HG03196 (cell line): Measurements from ENCODE around the gene DOCK1.

Experiments
- ATAC-seq: cut with Tn5 transposase; IDR thresholded peaks from one replicate; pipeline ENCODE4 v1.9.1; 2021; ENCODE audit not compliant: unreplicated experiment

DOCK1 gene

DNA sequence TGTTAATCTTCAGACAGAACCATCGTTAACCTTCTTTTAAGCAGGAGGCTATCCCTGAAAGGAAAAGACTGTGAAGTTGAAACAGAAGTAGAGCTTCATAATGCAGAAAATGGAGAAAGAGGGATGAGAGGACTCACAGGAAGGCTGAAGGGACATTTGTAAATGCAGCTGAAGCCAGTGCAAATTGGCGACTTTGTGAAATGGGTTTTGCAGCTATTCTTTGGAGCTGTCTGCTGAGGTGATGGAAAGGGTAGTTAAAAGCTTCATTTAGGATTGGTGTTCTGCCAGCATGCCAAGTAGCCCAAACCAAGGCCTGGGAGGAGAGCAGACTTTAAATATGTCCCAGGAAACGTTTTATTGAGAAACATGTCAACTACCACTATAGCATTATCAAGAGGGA, 168.4 kb downstream of the DOCK1 start:
- no peak for ATAC-seq

DNA sequence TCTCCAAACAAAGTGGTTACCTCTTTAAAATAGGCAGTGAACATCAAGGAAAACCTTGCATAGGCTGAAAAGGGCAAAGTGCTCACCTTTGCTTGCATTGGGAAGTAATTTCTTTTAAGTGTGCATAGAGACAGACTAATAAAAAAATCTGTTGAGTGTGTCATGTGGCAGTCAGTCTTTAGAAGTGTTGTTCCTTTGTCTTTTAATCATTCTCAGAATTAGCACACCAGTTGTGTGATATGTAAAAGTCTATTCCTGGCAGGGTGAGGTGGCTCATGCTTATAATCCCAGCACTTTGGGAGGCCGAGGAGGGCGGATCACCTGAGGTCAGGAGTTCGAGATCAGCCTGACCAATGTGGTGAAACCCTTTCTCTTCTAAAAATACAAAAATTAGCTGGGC, 174.2 kb downstream of the DOCK1 start:
- no peak for ATAC-seq

DNA sequence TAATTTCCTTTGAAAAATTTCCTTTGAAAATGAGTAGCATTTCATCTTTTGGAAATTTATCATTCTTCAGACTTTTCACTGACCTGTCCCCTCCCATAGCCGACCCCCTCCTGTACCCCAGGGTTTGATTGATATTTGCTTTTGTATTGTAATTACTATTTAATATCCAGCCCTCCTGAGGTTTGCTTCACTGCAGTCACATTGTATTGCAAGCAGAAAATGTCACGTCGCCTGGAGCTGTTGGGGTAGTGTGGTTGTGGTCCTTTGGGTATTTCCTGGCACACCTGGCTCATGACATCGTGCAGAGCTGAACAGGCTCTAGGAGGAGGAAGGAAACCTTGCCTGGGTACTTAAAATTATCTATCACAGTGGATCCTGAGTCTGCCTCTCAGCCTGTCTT, 175.1 kb downstream of the DOCK1 start:
- ATAC-seq = no peak

DNA sequence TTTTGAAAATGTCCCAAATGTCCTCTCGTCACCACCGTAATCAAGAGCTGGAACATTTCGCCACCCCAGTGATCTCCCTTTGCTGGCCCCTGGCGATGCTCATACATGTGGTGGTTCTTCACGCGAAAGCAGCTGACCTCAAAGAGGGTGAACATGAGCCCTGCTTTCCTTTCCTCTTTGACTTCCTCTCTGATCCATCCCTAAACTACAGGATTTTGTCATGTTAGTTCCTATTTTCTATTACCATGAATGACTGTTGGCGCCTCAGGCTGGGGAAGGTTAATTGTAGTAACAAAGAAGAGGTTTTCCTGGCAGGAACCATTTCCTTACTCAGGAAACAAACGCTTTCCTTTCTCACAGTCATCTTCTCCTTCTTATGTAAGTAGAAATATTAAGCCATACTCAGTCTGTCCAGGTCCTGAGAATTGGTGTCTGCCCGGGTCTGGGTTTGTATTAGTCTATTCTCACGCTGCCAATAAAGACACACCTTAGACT, 176.7 kb downstream of the DOCK1 start:
- ATAC-seq = no peak

DNA sequence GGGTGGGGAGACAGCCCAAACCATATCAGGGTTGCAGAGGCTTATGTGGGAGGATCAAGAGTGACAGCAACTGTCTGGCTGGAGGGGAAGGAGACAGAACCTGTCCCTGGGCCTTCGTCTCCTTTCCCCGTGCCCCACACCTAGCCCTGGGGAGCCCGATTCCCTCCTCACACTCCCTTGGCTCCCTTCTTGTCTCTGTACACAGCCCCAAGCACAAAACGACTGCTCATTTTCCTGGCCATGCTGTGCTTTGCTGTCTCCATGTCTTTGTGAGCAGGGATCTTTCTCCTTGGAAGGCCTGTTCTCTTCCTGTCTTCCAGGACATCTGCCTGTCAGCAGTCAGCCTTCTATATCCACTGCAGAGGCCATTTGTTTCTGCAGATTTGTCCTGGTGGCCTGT, 177.4 kb downstream of the DOCK1 start:
- no peak for ATAC-seq

DNA sequence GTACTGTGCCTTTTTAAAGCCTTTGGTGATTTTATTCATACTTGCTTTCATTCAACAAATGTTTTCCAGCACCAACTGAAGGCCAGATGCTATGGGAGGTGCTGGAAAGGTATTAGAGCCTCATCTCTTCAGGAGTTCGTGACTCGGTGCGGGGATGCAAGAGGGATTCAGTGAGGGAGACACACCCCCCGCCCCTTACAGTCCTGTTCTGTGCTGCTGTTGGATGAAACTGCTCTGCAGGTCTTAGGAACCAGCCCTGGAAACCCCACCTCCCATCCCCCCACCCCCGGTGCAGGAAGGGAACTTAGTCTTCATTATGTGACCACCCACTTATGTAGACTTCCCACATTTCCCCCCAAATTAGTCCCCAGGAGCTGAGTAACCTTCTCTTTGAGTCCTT, 180.7 kb downstream of the DOCK1 start:
- no peak for ATAC-seq

DNA sequence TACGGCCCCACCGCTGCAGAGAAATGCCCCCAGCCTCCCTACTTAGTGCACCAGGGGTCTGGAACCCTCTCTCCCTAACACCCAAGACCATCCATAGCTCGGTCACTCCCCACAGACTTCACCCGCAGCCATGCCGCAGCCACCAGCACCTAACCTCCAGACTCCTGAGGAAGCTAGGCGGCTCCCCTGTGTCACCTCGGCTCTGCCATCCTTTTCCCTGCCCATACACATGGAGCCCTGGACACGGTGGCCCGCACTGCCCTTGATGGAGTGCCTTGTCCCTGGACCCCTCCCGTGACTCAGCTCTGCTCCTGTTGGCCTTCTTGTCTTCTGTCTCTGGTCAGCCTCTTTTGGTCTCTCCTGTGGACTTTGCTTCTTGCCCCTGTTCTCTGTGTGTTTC, 183.7 kb downstream of the DOCK1 start:
- ATAC-seq = no peak

DNA sequence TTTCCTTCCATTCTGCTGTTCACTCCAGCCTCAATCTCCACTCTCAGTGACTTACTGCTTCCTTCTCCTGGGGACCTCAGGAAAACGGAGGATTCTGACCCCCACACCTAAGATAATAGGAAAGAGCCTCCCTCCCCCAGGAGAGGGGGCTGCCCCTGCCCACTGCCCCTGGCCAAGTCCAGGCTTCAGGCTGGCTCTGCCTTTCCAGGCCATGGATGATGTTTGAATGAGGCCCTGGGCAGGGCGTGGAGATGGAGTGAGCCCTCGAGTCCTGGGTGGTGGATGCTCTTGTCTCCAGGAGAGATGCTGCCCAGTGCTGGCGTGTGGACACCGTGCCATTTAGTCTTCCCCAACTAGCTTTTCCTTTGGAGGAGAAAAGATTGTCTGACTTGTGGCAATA, 184.2 kb downstream of the DOCK1 start:
- ATAC-seq = no peak

DNA sequence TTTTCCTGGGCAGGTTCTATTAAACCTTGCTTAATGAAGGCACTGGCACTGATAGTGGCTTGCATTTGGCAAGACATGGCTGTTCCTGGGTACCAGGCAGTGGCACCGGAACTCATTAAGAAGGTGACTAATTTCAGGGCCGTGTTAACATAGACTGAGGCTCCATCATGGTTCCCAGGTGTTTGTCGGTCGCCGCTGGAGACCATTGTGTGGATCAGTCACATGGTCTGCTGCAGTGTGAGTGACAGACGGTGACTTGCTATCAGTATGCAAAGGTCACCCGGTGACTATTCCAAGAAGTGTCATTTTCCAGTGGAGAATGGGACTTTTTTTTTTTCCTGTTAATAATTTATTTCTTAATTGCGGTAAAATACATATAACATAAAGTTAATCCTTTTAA, 184.9 kb downstream of the DOCK1 start:
- ATAC-seq = no peak

DNA sequence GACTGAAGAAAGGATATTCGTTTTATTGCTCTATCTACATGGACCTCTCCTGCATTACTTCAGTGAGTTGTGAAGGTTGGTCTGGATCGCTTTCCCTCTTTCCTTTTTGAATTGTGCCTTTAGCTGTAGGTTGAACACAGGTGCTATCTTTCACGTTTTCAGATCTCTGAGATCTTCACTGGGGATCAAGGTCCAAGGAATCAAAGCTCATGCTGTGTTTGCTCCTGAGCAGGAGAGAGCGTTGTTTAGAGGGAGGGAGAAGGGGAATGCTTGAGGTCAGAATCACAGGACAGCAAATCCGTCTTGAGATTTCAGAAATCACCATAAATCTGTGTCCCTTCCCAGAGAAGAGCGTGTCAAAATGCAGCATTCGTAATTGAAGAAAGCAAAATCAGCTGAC, 186.1 kb downstream of the DOCK1 start:
- no peak for ATAC-seq

DNA sequence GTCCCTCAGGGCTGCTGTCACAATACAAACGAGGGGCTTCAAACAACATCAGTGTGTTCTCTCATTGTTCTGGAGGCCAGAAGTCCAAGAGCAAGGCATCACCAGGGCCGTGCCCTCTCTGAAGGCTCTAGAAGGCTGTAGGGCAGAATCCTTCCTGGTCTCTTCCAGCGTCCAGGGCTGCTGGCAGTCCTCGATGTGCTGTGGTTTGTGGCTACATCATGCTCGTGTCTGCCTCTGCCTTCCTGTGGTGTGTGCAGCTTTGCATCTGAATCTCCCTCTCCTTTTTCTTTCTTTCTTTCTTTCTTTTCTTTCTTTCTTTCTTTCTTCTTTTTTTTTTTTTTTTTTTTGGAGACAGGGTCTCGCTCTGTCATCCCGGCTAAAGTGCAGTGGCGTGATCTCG, 187.7 kb downstream of the DOCK1 start:
- ATAC-seq = no peak

DNA sequence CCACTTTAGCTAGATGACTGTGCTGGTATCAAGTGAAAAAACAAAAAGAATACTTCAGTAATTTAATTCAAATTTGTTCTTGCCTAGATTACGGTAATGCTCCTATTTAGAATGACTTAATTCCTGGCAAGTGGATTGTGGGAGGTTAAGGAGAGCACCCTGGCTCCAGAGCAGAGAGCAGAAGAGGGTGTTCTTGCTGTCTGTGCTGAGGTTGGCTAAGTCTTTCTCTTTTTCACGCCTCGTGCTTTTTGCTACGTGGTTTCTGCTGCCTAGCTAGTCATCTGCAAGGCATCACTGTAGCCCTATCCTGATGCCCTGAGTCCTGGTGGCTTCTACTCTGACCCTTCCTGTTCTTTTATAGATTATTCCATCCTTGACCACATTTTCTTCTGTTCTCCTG, 189.8 kb downstream of the DOCK1 start:
- no peak for ATAC-seq

DNA sequence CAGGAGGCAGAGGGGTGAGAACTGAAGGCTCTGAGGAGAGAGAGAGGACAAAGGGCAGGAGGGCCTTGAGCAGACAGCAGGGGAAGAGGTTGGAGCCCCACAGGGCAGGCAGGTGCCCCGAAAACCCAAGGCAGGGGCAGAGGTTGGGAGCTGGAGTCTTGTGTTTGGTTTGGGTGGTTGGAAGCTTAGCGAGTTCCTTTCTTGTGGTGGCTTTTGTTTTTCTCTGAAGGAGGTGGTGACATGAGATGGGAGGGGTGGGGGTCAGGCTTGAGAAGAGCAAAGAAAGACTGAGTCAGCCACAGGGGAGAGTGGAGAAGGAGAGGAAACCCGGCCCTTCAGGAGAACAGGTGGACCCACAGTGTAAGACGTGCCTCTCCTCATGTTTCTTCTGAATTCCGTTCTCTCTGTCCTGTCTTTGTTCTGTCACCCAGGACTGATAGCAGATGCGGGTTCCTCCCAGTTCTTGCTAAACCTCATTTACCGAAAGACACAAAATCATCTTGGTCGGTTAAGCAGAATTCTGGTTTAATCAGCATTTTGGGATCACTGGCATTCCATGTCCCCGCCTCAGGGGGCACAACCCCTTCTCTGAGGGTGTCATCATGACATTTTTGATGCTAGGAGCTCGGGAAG, 195.9 kb downstream of the DOCK1 start:
- ATAC-seq = no peak

DNA sequence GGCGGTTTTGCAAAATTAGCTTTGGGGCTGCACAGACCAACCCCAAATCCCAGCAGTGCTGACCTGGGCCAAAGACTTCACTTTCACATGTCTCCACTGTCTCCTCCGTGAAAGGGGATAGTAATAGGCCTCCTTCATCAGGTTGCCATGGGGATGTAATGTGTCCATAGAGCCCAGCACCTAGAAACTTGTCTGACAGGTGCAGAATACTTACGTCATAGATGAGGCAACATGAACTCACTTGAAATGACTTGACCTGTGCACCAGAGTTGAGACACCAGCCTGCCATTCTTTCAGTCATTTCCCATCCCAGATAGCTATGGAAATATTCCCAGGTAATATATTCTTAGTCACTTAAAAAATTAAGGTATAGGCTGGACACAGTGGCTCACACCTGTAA, 196.9 kb downstream of the DOCK1 start:
- no peak for ATAC-seq

DNA sequence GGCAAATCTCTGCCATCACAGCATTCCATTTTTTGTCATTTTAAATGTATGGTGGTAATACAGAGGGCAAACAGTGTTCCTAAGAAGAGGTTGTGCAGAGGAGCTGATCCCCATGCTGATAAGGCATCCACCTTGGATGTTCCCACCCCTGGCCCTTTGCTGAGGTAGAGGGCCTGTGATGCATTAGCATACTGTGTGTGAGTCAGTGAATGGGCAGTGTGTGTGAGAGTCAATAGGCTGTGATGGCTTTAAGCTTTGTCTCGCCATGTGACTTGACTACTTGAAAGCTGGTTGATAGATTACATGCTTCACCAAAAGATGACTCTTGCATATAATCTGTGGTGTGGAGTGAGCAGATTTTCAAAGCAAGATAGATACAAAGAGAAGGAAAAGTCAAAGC, 209.9 kb downstream of the DOCK1 start:
- ATAC-seq = no peak

DNA sequence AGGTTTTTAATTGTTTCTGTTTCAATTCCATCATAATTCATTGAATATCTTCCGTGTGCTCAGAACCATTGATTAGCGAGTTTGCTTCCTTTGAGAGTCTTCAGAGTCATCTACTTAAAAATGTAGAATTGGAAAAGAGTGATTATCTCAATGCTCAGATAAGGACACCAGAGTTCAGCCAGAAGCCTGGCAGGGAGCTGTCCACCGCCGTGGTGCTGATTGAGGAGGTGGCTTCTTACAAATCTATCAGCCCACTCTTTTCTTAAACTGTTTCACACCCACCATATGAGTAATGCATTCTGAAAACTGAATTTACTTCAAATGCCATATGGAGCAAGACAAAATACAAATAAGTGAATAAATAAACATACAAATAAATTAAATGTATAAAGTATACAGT, 211.9 kb downstream of the DOCK1 start:
- no peak for ATAC-seq

DNA sequence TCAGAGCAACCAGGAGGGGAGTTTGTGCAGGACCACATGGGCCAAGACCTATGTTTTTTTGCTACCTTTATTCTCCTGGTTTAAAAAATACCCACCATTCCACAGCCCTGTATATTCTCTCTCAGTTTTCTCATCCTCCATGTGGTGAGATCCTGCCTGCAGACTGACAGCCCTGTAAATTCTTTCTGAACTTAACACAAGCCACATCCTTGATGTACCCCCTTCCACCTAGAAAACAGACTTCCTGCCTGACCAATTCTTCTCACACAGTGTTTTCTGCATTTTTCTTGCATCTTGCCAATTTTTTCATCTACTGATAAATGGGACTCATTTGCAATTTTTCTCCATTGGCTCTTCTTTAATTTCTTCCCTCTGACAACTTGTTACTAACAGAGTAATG, 212.8 kb downstream of the DOCK1 start:
- no peak for ATAC-seq

DNA sequence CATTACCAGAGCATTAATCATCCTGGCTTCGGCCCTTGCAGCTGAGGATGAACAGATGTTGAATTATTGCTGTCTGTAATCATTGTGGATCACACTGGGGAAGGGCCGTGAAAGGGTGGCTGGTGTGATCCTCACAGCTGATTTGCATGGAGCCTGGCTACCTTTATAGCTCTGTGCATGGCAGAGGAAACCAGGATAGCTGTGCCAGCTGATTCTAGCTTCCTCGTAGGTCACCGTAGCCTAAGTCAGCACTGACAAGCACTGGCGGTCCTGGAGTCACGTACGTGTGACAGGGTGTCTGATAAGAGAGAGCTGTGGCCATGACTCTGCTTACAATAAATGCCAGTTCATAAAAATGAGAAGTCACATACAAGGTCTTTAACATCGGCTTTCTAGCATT, 214.7 kb downstream of the DOCK1 start:
- ATAC-seq = no peak

DNA sequence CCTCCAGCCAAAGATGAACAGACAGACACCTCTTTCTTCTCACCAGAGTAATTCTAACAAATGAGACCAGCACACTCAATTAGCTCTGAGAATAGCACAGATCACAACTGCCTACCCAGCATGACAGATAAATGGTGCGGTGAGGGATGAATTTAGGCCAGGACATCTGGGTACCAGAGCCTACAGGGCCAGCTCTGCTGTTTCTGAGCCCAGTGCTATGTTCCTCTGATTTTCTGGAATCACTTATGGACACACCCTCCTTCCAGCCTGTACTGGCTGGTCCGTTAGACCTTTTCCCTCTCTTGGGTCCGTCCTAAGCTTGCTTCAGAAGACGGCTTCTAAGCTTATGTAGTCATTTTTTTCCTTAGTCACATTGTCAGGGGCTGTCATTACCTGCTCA, 217.6 kb downstream of the DOCK1 start:
- no peak for ATAC-seq

DNA sequence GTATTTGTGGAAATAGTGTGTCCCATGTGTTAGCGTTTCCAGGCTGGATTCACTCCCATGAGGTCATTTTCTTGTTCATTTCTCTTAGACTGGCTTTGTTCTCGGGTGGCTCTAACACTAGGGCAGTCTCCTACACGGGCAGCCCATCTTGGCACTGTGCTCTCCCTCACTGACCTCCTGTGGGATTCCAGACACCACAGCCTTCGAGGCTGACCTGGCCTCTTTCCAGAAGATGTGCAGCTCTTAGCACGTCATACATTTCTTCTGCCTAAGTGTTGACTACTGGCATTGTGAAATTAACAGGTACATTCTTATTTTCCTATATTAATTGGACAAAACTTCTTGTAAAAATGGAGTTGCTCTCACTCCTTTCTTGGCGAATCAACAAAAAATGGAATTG, 218.4 kb downstream of the DOCK1 start:
- no peak for ATAC-seq

DNA sequence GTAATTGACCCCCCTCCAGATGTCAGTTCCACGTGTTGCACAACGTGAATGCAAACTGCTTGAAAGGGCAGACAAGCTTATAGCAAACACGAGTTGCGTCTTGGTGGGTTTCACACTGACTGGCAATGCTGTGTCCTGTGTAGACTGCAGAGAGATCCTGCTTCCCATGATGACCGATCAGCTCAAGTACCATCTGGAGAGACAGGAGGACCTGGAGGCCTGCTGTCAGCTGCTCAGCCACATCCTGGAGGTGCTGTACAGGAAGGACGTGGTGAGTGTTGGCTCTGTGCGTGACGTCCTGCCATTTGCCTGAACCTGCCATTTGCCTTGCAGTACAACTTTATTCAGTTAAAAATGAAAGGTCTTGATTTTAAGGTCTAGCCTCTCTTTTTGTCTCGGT, 220.1 kb downstream of the DOCK1 start:
- ATAC-seq = no peak

DNA sequence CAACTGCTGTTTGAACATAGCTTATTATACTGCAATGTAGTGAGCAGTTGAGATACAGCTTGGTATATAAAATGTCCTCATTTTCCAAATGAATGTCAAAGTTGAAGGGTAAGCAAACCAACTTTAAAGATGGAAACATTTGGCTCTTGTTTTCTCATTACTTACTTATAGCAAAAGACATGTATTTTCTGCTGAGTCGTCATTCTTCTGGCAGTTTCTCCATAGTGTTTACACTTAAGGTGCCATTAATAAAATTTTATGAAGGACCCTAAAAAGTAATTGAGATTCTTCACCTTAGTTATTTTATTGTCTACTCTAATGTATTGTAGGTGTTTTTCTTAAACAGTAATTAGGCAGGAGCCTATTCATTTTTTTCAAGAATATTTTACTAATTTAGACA, 222.6 kb downstream of the DOCK1 start:
- no peak for ATAC-seq

DNA sequence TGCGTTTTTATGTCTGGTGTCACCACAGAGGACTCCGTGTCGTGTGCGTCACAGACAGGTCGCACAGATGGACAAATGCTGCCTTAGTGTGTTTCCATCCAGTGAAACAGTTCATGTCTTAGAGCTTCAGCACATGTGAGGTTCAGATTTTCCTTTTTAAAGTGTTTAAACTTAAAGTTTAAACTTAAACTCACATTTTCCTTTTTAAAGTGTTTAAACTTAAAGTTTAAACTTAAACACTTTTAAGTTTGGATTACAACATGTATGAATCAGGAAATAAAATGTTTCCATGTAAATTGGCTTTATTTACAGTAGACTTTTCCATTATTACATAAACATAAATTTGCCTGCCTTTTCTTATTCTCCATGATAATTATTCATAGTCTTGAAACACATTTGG, 223.9 kb downstream of the DOCK1 start:
- no peak for ATAC-seq

DNA sequence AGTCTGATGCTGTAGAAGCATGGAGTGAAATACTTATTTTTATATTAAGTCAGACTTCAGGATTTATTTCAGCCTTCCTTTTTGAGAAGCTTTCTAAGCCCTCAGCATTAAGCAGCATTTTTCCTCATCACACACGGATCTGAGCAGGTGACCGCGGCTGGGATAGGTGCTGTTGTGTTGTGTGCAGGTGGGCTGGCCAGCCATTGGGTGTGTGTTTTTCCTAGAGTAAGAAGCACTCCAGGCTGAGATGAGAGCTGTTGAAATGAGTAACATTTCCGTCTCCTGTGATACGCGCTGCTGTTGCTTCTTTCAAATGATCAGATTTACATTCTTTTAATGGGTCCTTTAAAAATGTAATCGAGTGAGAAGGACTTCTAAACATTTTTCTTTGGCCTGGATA, 227.2 kb downstream of the DOCK1 start:
- no peak for ATAC-seq
